ENCODE measurements around the gene ABLIM3. TPM values are rescaled to one million over a fixed set of nuclear protein-coding genes. Genes with fewer than 3 reads are reported as not detected.

ABLIM3 gene
- total and polyA plus RNA-seq, 2 experiments from 2014 or later = 0.19 to 2.2 TPM

GRCh38 chr5:149181732-149182131 is 40.4 kb downstream of the ABLIM3 start:
- no peak overlapping the region for H3K4me2 ChIP-seq
- Mint-ChIP-seq H3K27me3 (ENCODE audit: insufficient read depth, low read depth, poor library complexity) (no peaks in the 10 kb centered on the region), H3K9me3 (no peaks in the 10 kb centered on the region), H3K4me1 (peaks cover 4% of the 10 kb centered on the region; the same call in 1 of the 3 replicates), H3K36me3 (ENCODE audit: low read depth) (no peaks in the 10 kb centered on the region), H3K4me3 (no peak overlapping the region), H3K27ac (no peak overlapping the region)
- no peaks in the 10 kb centered on the region for H3K9me2 ChIP-seq (ENCODE audit: insufficient read depth)
- no peak overlapping the region for H3K4me3 ChIP-seq
- H3K36me3 ChIP-seq (ENCODE audit: insufficient read depth) = no peaks in the 10 kb centered on the region
- DNase-seq (ENCODE audit: low spot score) = no peak
- ATAC-seq = no peak
- H3K79me2 ChIP-seq (replicated peaks; ENCODE audit: insufficient read depth) = no peaks in the 10 kb centered on the region
- H3K27me3 ChIP-seq (ENCODE audit: insufficient read depth) = no peaks in the 10 kb centered on the region
- H2AFZ ChIP-seq = no peak overlapping the region
- TF ChIP-seq STAT1 (IDR thresholded peaks at IDR 0.05; ENCODE audit: unreplicated experiment) = no peak
- TF ChIP-seq REST (IDR thresholded peaks at IDR 0.05; ENCODE audit: unreplicated experiment) = no peak
- no peak for TF ChIP-seq CTCF (conservative IDR thresholded peaks at IDR 0.05; ENCODE audit: low read depth in 2 of 2)
- TF ChIP-seq ZNF114 (CRISPR knock-in tag; IDR thresholded peaks at IDR 0.05) = no peak
- no peak for TF ChIP-seq EZH2 (IDR thresholded peaks at IDR 0.05; ENCODE audit: low read depth, unreplicated experiment)
- TF ChIP-seq ETS1 (IDR thresholded peaks at IDR 0.05) = no peak
- TF ChIP-seq ZNF462 (CRISPR knock-in tag; IDR thresholded peaks at IDR 0.05) = no peak
- TF ChIP-seq CREB1 (CRISPR knock-in tag; IDR thresholded peaks at IDR 0.05; ENCODE audit: low read depth) = no peak
- TF ChIP-seq JUNB (IDR thresholded peaks at IDR 0.05; ENCODE audit: unreplicated experiment) = no peak
- TF ChIP-seq ZNF331 (CRISPR knock-in tag; IDR thresholded peaks at IDR 0.05; ENCODE audit: low read depth) = no peak
- no peak for TF ChIP-seq NANOG (IDR thresholded peaks at IDR 0.05; ENCODE audit: borderline replicate concordance)
- TF ChIP-seq EZH2phosphoT487 (IDR thresholded peaks at IDR 0.05; ENCODE audit: unreplicated experiment) = no peak
- TF ChIP-seq POLR2AphosphoS5 (IDR thresholded peaks at IDR 0.05; ENCODE audit: low read depth) = no peak
- H3K4me1 ChIP-seq (ENCODE audit: insufficient read depth) = no peaks in the 10 kb centered on the region
- H3K27ac ChIP-seq (ENCODE audit: low read depth) = no peak overlapping the region
- no peaks in the 10 kb centered on the region for H3F3A ChIP-seq (replicated peaks; ENCODE audit: low read depth)
- H4K20me1 ChIP-seq (replicated peaks; ENCODE audit: insufficient read depth) = no peaks in the 10 kb centered on the region

Data from GM23338 (cell line).